ENCODE data around the gene TENM3.

TENM3 gene

GRCh38 chr4:182447767-182448280 lies 204.6 kb downstream of the TENM3 start:
- peak overlapping the region; percentile 88 for H3K4me3 Mint-ChIP-seq
- peaks cover 23% of the 10 kb centered on the region for H3K4me1 Mint-ChIP-seq
- peaks cover 3% of the 10 kb centered on the region for H3K36me3 Mint-ChIP-seq
- no peak overlapping the region for H3K27ac Mint-ChIP-seq
- H3K27me3 Mint-ChIP-seq, result peaks cover 55% of the 10 kb centered on the region
- H3K9me3 Mint-ChIP-seq, result peaks cover 5% of the 10 kb centered on the region

DNA sequence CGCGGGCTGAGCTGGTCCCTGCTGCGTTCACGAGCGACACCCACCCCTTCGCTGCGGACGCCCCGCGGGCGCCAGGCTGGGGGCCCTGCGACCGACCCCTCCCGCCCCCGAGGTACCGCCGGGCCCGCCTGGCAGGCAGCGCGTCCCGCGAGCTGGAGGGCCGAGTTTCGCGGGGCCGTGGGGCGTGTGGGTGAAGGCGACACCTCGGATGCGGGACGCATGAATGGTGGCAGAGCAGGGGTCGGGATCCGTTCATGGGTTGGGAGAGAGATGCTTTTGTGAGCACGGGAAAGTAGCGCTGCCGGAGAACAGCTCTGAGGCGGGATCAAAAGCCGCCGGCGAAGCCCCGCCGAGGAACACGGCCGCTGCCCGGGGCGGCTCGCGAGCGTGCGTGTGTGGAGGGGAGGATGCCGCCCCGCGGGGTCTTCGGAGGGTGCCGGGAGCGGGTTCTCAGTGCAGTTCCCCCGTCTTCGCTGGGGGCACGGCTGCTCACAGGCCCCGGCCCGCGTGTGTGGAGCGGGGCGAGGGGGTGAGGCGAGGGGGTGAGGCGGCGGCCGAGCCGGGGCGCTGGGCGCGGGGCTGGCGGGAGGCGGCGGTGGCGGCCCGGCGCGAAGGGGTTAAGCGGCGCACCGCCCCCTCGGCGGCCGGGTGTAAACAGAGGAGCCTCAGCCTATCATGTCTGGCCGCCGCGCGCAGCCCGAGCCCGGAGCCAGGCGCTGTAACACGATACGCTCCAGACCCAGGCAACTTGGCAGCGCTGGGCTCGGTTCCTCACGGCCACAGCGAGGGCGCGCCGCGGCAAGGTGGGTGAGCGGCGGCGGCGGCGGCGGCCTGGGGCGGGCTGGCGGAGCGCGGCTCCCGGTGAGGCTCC lies 205.3 kb downstream of the TENM3 start:
- peak overlapping the region; percentile 79 for H3K4me3 Mint-ChIP-seq
- peaks cover 56% of the 10 kb centered on the region for H3K27me3 Mint-ChIP-seq
- peaks cover 23% of the 10 kb centered on the region for H3K4me1 Mint-ChIP-seq
- H3K36me3 Mint-ChIP-seq, result peaks cover 3% of the 10 kb centered on the region
- H3K9me3 Mint-ChIP-seq, result peaks cover 5% of the 10 kb centered on the region
- no peak overlapping the region for H3K27ac Mint-ChIP-seq

GRCh38 chr4:182449186-182449929 lies 206.2 kb downstream of the TENM3 start:
- H3K27ac Mint-ChIP-seq, result no peak overlapping the region
- peaks cover 3% of the 10 kb centered on the region for H3K36me3 Mint-ChIP-seq
- peaks cover 57% of the 10 kb centered on the region for H3K27me3 Mint-ChIP-seq
- peaks cover 23% of the 10 kb centered on the region for H3K4me1 Mint-ChIP-seq
- peak overlapping the region; percentile 79 for H3K4me3 Mint-ChIP-seq
- peaks cover 5% of the 10 kb centered on the region for H3K9me3 Mint-ChIP-seq

DNA sequence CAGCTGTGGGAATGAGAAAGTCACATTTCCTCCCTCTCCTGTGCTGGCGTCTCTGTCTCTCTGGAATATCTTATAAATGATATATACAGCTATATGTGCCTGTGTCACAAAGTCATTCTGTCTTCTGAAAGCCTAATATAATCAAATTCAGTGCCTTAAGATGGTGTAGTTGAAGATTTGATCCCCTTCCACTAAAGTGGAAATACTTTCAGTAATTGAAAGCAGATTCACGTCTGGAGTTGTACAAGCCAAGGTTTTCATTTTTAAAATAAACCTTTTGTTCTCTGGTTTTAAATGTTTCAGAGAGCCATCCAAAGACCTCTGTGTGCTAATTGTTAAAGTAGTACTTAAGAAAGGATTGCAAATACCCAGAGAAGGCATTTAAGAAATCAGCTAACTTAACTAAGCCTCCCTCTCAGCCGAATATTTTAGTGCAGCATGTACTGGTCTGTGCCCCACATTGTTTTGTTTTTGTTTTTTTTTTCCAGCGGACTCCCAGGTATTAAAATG lies 206.8 kb downstream of the TENM3 start:
- Mint-ChIP-seq H3K4me1 (peaks cover 23% of the 10 kb centered on the region), H3K36me3 (peaks cover 3% of the 10 kb centered on the region), H3K27ac (no peak overlapping the region), H3K4me3 (peak overlapping the region; percentile 79), H3K27me3 (peaks cover 56% of the 10 kb centered on the region), H3K9me3 (peaks cover 5% of the 10 kb centered on the region)

DNA sequence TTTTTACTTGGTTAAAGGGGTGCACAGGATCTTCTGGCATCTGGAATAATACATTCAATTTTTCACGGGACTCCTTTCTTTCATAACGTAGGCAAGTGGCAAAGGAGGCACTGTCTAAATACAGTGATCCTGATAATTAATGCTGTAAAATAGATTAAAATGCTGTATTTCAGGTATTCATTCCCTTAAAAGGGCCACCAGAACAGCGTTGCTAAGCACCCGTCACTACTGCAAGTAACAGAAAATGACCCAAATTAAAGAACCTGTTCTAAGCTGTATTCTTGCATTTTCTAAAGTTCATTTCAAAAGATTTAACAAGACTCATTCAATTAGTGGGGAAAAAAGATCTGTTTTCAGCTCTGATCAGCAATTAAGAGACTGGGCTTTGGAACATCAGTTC lies 208.2 kb downstream of the TENM3 start:
- Mint-ChIP-seq H3K4me1 (peaks cover 23% of the 10 kb centered on the region), H3K4me3 (no peak overlapping the region), H3K27ac (no peak overlapping the region), H3K36me3 (peaks cover 3% of the 10 kb centered on the region), H3K9me3 (peaks cover 5% of the 10 kb centered on the region), H3K27me3 (peaks cover 57% of the 10 kb centered on the region)

- Mint-ChIP-seq H3K9me3 (no peaks in the 10 kb centered on the region), H3K4me1 (peaks cover 15% of the 10 kb centered on the region), H3K4me3 (no peak overlapping the region), H3K27ac (no peak overlapping the region), H3K27me3 (peaks cover 48% of the 10 kb centered on the region), H3K36me3 (no peaks in the 10 kb centered on the region)
These were observed 210.6 kb downstream of the TENM3 start for GRCh38 chr4:182453830-182454229.

DNA sequence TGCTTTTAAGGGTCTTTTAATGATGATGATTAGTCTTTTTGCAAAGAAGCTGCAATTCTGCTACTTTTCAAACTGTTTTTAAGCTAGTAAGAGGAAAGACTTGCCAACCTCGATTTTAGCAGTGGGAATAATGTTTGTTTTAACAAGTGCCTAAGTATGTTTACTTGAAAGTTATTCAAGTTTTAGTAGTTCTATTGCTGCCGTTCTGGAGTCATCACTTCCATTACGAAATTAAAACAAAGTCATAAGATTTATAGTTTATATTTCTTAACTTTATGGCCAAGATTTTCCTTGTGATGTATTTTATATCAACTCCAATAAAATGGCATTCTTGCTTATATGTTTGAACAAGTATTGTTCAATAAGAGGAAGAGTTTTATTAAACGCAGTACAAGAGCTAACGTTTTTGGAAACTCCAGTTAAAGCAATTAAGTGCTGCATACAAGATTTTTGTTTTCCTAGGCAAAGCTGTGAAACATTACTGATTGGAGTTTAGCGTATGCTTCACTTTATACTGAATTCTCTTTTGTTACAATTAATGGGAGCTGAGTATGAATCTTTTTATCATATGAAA lies 211.3 kb downstream of the TENM3 start:
- Mint-ChIP-seq H3K27ac (no peak overlapping the region), H3K4me3 (no peak overlapping the region), H3K4me1 (peaks cover 10% of the 10 kb centered on the region), H3K27me3 (peaks cover 44% of the 10 kb centered on the region), H3K36me3 (no peaks in the 10 kb centered on the region), H3K9me3 (no peaks in the 10 kb centered on the region)

DNA sequence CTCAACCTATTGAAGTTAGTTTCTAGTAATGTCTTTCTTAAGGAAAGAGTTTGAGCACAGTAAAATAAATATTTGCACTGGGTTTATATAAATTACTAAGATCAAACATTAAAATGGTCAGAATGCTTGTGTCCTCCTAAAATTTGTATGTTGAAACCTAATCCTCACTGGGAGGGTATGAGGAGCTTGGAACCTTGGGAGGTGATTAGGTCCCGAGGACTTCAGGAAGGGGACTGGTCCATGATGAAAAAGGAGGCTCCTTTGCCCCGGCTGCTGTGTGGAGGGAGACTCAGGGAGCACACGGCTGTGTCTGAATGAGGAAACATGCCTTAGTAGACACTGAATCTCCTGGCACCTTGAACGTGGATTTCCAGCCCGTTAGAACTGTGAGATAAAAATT lies 221.9 kb downstream of the TENM3 start:
- peaks cover 18% of the 10 kb centered on the region for H3K27me3 Mint-ChIP-seq
- H3K9me3 Mint-ChIP-seq, result no peaks in the 10 kb centered on the region
- no peak overlapping the region for H3K4me3 Mint-ChIP-seq
- H3K36me3 Mint-ChIP-seq, result no peaks in the 10 kb centered on the region
- no peak overlapping the region for H3K27ac Mint-ChIP-seq
- H3K4me1 Mint-ChIP-seq, result no peaks in the 10 kb centered on the region

- no peaks in the 10 kb centered on the region for H3K9me3 Mint-ChIP-seq
- no peaks in the 10 kb centered on the region for H3K4me1 Mint-ChIP-seq
- no peaks in the 10 kb centered on the region for H3K36me3 Mint-ChIP-seq
- H3K4me3 Mint-ChIP-seq, result no peak overlapping the region
- no peak overlapping the region for H3K27ac Mint-ChIP-seq
- H3K27me3 Mint-ChIP-seq, result peaks cover 18% of the 10 kb centered on the region
These were observed 222.8 kb downstream of the TENM3 start for GRCh38 chr4:182465979-182466378.

GRCh38 chr4:182470215-182470614 lies 227.0 kb downstream of the TENM3 start:
- H3K27ac Mint-ChIP-seq, result no peak overlapping the region
- no peaks in the 10 kb centered on the region for H3K36me3 Mint-ChIP-seq
- no peaks in the 10 kb centered on the region for H3K4me1 Mint-ChIP-seq
- H3K4me3 Mint-ChIP-seq, result no peak overlapping the region
- H3K27me3 Mint-ChIP-seq, result peaks cover 9% of the 10 kb centered on the region
- no peaks in the 10 kb centered on the region for H3K9me3 Mint-ChIP-seq

DNA sequence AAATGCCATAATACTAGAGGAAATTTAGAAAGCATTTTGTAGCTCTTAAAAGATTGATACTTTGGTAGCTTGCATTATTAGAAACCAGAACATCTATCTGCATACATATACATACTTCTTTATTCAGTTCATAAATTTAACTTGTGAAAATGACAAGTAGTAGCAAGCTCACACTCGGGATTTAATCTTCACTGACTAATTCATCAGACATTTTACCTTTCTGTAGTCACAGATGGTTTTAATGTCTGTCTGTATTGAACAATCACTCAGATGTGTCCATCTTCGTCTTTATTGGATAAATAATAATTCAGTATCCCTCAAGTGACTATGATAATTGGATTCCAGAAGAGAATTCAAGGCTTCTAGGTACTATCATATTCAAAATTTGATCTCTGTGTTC lies 232.3 kb downstream of the TENM3 start:
- Mint-ChIP-seq H3K9me3 (no peaks in the 10 kb centered on the region), H3K27ac (no peak overlapping the region), H3K36me3 (no peaks in the 10 kb centered on the region), H3K27me3 (peaks cover 3% of the 10 kb centered on the region), H3K4me3 (no peak overlapping the region), H3K4me1 (no peaks in the 10 kb centered on the region)

DNA sequence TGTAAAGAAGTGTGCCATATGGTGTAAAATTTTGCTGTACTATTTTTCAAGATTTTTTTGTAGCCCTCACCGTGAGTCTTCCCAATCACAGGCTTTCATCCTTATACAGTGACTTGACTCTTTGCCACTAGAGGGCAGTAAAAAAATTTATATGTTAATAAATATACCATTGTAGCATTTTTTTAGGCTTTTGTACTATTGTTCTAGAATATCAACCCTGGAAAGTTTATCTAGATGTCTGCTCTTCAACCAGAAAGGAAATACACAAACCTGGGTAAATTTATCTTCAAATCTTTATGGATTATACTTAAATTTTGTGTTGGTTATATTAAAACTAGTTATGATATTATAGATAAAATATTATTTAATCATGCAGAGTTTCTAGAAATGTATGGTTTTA lies 235.3 kb downstream of the TENM3 start:
- no peaks in the 10 kb centered on the region for H3K4me1 Mint-ChIP-seq
- H3K27ac Mint-ChIP-seq, result no peak overlapping the region
- no peak overlapping the region for H3K4me3 Mint-ChIP-seq
- peaks cover 3% of the 10 kb centered on the region for H3K27me3 Mint-ChIP-seq
- H3K9me3 Mint-ChIP-seq, result no peaks in the 10 kb centered on the region
- no peaks in the 10 kb centered on the region for H3K36me3 Mint-ChIP-seq

DNA sequence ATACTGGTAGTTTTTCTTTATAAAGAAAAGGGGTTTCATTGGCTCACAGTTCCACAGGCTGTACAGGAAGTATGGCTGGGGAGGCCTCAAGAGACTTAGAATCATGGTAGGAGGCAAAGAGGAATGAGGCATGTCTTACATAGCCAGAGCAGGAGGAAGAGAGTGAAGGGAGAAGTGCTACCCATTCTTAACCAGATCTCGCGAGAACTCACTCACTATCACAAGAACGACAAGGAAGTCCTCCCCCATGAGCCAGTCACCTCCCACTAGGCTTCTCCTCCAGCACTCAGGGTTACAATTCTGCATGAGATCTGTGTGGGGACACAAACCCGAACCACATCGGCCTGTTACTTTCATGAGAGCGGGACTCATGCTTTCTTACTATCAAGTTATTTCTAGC lies 240.5 kb downstream of the TENM3 start:
- Mint-ChIP-seq H3K4me3 (no peak overlapping the region), H3K4me1 (no peaks in the 10 kb centered on the region), H3K36me3 (no peaks in the 10 kb centered on the region), H3K27ac (no peak overlapping the region), H3K9me3 (no peaks in the 10 kb centered on the region), H3K27me3 (peaks cover 6% of the 10 kb centered on the region)

DNA sequence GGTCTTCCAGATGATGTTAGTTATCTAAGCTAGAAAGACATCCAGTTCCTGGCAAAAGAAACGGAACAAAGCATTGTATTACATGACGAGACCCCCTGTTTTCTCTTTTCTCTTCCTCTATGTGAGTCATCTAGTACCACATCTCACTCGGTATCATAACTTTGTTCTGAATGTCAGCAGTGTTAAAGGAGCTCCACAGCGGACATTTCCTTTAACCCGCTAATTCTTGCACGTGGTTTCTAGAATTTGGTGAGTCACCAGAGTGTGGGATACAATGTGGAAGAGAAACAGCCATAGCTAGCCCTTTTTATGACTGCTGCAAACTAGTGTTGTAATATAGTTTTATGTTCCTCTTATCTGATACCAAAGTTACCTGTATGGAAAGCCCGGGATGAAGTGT lies 243.7 kb downstream of the TENM3 start:
- H3K27me3 Mint-ChIP-seq, result peaks cover 10% of the 10 kb centered on the region
- no peaks in the 10 kb centered on the region for H3K9me3 Mint-ChIP-seq
- H3K4me3 Mint-ChIP-seq, result no peak overlapping the region
- no peaks in the 10 kb centered on the region for H3K36me3 Mint-ChIP-seq
- H3K27ac Mint-ChIP-seq, result no peak overlapping the region
- H3K4me1 Mint-ChIP-seq, result no peaks in the 10 kb centered on the region

- Mint-ChIP-seq H3K4me1 (peaks cover 5% of the 10 kb centered on the region), H3K9me3 (no peaks in the 10 kb centered on the region), H3K27ac (no peak overlapping the region), H3K4me3 (no peak overlapping the region), H3K36me3 (no peaks in the 10 kb centered on the region), H3K27me3 (peaks cover 10% of the 10 kb centered on the region)
These were observed 245.7 kb downstream of the TENM3 start for GRCh38 chr4:182488896-182489295.

Data from activated naive CD4-positive, alpha-beta T cell treated with anti-CD3 and anti-CD28 coated beads, Interleukin-2, amount 50 U/mL, for 24 hours (primary cell).